BJ (cell line): ENCODE data around the gene METTL2B. TPM values are rescaled to one million over a fixed set of nuclear protein-coding genes. Genes with fewer than 3 reads are reported as not detected.

Source experiments
- CTCF ChIA-PET: fragments of 350-600 bp; formaldehyde crosslinking; extraction: SDS; loops from one replicate; lab custom pipeline; 2021; ENCODE audit warnings: antibody characterized with exemption, inconsistent platforms; lab: Yijun Ruan, JAX
- POLR2A ChIA-PET: fragments of 300-600 bp; sonication (Branson Sonifier 250); formaldehyde crosslinking; extraction: SDS; loops from one replicate; lab custom pipeline; 2021; ENCODE audit warnings: antibody characterized with exemption; lab: Charles Lee
- DNase-seq: peaks from one replicate; pipeline ENCODE4 v3.0.0-alpha.2; 2011; ENCODE audit warnings: low read depth
- H3K27me3 ChIP-seq: 2 replicates; pipeline ENCODE4 v1.6.0; 2011; ENCODE audit warnings: low read length; ENCODE audit not compliant: control insufficient read depth, insufficient read depth
- H3K36me3 ChIP-seq: 2 replicates; pipeline ENCODE4 v1.5.1; 2011; ENCODE audit warnings: low read length; ENCODE audit not compliant: control insufficient read depth, insufficient read depth
- H3K4me3 ChIP-seq: 2 replicates; pipeline ENCODE4 v1.5.1; 2011; ENCODE audit warnings: low read depth, mild to moderate bottlenecking, control low read depth, low read length
- polyA plus RNA-seq: library from polyadenylated mRNA; depleted of rRNA; stranded (reverse); fragments of >200 nt; gene quantifications from 2 replicates; pipeline ENCODE4 v1.2.3, GENCODE V29; 2011
- TF ChIP-seq, protein P1 (sequence below): IDR thresholded peaks from 2 replicates; pipeline ENCODE4 v1.5.1; 2011; ENCODE audit warnings: low read depth, mild to moderate bottlenecking, control low read depth, inconsistent platforms, low read length, moderate library complexity; ENCODE audit not compliant: insufficient read depth

Gene METTL2B
- polyA plus RNA-seq, 1 experiment: 13.8 TPM

DNA sequence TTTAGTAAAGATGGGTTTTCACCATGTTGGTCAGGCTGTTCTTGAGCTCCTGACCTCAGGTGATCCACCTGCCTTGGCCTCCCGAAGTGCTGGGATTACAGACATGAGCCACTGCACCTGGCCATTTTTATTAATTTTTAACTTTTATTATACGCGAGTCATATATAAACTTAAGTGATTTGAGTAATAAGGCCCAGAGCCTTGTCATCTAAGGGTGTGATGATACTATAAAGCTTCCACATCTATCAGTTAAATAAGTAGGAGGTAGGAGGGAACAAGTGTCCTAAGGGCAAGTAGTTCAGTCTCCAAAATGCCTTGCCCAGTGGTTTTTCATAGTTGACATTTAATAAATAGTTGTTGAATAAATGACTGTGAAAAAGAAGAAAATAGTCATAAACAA, 34.2 kb upstream of the METTL2B start:
- Histone ChIP-seq H3K36me3 (no peaks in the 10 kb centered on the region), H3K4me3 (no peak overlapping the region), H3K27me3 (peaks cover 2% of the 10 kb centered on the region)
- ChIA-PET CTCF (interaction anchor here (1.1 to 7.1 kb wide), 2 partner anchors 15 to 19 kb away, joined by 3 to 76 read pairs; no protein-coding TSS in a partner anchor), POLR2A (no interaction called here)
- no peak for DNase-seq
- TF ChIP-seq, protein P1, sequence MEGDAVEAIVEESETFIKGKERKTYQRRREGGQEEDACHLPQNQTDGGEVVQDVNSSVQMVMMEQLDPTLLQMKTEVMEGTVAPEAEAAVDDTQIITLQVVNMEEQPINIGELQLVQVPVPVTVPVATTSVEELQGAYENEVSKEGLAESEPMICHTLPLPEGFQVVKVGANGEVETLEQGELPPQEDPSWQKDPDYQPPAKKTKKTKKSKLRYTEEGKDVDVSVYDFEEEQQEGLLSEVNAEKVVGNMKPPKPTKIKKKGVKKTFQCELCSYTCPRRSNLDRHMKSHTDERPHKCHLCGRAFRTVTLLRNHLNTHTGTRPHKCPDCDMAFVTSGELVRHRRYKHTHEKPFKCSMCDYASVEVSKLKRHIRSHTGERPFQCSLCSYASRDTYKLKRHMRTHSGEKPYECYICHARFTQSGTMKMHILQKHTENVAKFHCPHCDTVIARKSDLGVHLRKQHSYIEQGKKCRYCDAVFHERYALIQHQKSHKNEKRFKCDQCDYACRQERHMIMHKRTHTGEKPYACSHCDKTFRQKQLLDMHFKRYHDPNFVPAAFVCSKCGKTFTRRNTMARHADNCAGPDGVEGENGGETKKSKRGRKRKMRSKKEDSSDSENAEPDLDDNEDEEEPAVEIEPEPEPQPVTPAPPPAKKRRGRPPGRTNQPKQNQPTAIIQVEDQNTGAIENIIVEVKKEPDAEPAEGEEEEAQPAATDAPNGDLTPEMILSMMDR: no peak

DNA sequence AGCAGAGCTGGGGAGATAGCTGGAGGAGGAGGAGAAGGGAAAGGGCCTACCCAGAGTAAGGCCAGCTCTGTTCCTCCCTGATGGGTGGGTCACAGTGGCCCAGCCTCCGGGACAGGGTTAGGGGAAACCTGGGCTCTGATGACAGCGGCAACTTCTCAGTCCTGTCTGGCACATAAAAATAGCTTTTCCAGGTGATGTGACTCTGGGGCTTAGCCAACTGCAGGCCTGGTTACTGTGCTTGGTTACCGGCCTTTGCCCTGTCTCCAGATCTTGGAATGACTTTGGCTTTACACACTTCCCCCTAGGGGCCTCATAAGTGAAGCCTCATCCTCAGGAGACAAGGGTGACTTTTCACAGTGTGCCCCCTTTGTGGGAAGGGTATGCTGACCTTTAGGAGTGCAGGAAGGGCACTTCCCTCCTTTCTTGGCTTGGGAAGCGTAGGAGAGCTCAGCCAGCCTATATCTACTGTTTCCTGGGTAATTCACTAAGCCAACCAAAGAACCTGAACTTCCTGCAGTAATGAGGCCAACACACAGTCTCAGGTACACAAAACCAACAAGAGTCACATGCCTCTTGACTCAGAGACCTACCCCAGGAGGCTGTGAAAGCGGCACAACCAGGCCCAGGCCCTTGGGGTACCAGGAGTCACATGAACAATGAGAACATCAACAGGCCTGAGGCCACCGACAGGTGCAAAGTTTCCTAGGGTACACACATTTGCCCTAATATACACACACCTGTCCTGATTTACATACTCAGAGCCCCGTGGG, 32.5 kb upstream of the METTL2B start:
- H3K27me3 ChIP-seq: no peaks in the 10 kb centered on the region; the same call in 1 of the 2 replicates
- H3K4me3 ChIP-seq: no peak overlapping the region
- CTCF ChIA-PET: interaction anchor here (0.6 to 7.1 kb wide), 7 partner anchors 14 to 437 kb away, joined by 3 to 76 read pairs (median 4); no protein-coding TSS in a partner anchor
- TF ChIP-seq, protein P1: no peak
- H3K36me3 ChIP-seq: no peaks in the 10 kb centered on the region
- POLR2A ChIA-PET: interaction anchor here (0.6 to 0.7 kb wide), 3 partner anchors 8 to 11 kb away, joined by 3 to 11 read pairs (median 3); no protein-coding TSS in a partner anchor
- no peak for DNase-seq

DNA sequence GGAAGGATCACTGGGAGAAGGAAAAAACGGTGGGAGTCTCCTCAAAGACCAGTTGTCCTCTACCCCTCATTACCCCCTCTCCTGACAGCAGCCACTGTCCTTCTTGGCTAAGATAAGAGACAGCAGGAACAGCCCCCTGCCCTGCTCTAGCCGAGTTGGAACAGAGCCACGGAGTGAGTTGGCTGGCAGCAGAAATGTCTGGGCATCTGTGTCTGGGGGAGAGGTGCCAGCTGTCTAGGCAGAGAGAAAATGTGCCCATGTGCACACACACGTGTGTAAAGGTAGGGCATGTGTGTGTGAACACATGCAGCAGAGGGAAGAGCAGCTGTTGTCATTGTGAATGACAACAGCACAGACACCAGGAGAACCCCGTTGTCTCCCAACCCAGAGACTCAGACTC, 30.2 kb upstream of the METTL2B start:
- CTCF ChIA-PET: interaction anchor here (1.0 to 7.1 kb wide), 4 partner anchors 9 to 19 kb away, joined by 3 to 76 read pairs (median 5); partner anchors contain the start of gene HILPDA
- Histone ChIP-seq H3K27me3 (no peaks in the 10 kb centered on the region; the same call in 1 of the 2 replicates), H3K4me3 (no peak overlapping the region), H3K36me3 (no peaks in the 10 kb centered on the region)
- TF ChIP-seq, protein P1: no peak
- no peak for DNase-seq
- POLR2A ChIA-PET: no interaction called here

DNA sequence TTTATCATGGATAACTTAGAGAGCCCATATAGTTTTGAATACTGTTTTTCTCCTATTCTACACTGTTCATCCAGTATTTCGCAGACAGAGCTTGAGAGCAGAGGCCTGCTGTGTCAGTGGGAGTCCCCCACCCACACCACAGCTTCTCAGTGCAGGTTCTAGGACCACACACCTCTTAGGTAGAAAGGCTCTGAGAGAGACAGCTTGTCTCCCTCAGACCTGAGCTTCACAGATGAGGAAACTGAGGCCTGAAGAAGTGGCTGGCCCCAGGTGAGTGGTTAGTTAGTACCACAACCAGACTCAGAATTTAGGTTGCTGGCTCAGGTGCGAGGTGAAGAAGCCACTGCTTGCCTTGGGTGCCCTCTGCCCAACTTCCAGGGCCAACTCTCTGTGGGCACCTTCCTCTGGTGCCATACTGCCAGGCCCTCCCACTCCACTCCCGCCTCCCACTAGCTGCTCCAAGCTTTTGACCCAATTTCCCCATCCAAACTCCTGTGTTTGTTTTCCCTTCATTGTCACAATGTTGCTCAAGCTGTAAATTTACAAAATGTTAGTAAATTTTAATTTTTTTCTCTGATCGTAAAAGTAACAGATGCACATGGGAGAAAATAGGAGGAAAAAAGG, 28.5 kb upstream of the METTL2B start:
- CTCF ChIA-PET: interaction anchor here (1.0 to 3.0 kb wide), 3 partner anchors 12 to 23 kb away, joined by 3 to 9 read pairs (median 4); no protein-coding TSS in a partner anchor
- H3K27me3 ChIP-seq: no peaks in the 10 kb centered on the region
- POLR2A ChIA-PET: no interaction called here
- no peak overlapping the region for H3K4me3 ChIP-seq
- TF ChIP-seq, protein P1: no peak
- DNase-seq: no peak
- H3K36me3 ChIP-seq: no peaks in the 10 kb centered on the region

DNA sequence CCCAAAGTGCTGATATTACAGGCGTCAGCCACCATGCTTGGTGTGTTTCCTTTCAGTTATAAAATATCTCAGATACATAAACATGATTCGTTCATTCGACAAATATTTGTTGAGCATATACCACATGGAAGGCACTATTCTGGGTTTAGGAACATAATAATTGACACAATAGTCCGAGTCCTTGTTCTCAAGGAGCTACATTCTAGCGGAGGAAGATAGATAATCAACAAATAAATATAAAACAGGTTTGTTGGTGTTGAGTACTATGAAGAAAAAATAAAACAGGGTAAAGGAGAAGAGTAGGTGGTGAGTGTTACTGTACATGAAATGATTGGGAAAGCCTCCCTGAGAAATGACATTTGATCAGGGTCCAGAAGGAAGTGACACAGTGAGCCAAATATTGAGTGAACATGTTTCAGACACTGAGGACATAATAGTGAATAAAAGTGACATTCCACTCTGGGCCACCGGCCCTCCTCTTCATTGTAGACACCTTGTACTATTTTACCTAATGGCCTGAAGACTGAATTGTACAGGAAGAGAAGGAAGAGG, 27.7 kb upstream of the METTL2B start:
- CTCF ChIA-PET: interaction anchor here (1.0 to 3.0 kb wide), 2 partner anchors 11 to 23 kb away, joined by 3 to 9 read pairs; no protein-coding TSS in a partner anchor
- Histone ChIP-seq H3K36me3 (no peaks in the 10 kb centered on the region), H3K4me3 (no peak overlapping the region), H3K27me3 (no peaks in the 10 kb centered on the region)
- no peak for DNase-seq
- TF ChIP-seq, protein P1: no peak
- POLR2A ChIA-PET: no interaction called here
